ENCODE measurements around the gene EXOC3.
"Not testable (repeated sequence)": the region's sequence is repeated elsewhere in the genome, so short reads cannot be mapped to it uniquely, and the experiment has no call there.

EXOC3 gene

GRCh38 chr5:406041-406440, 36.9 kb upstream of the EXOC3 start:
- DNase-seq (ENCODE audit: extremely low spot score, insufficient read length, low read depth) (no peak), FAIRE-seq (no peak)

GRCh38 chr5:407051-407450, 35.9 kb upstream of the EXOC3 start:
- DNase-seq (ENCODE audit: extremely low spot score, insufficient read length, low read depth) (no peak), FAIRE-seq (no peak)

- DNase-seq (ENCODE audit: extremely low spot score, insufficient read length, low read depth) (no peak), FAIRE-seq (no peak)
Observed at GRCh38 chr5:407801-408268, 35.1 kb upstream of the EXOC3 start.

DNA sequence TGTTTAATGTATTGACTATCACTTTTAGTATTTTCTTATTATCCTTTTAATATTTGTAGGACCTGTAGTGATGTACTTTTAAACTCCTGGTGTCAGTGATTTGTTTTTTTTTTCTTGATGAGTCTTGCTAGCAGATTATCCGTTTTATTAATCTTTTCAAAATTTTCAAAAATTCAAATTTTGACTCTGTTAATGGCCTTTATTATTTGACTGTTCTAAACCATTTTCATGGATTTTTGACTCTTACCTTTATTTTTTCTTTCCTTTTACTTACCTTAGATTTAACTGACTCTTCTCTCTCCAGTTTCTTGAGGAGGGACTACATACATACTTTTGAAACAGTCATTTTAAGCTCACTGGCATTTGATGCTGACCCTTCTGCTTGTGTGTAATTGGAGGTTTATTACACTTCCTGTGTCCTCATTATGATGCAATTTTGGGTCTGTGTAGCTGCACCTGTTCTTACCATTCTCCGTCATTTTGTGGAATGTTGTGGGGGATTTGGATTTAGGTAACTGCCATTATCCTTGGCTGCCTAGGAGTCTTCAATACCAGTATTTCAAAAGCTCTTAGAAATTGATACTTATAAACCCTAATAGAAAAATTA, 32.0 kb upstream of the EXOC3 start:
- no peak for DNase-seq (ENCODE audit: extremely low spot score, insufficient read length, low read depth)

DNA sequence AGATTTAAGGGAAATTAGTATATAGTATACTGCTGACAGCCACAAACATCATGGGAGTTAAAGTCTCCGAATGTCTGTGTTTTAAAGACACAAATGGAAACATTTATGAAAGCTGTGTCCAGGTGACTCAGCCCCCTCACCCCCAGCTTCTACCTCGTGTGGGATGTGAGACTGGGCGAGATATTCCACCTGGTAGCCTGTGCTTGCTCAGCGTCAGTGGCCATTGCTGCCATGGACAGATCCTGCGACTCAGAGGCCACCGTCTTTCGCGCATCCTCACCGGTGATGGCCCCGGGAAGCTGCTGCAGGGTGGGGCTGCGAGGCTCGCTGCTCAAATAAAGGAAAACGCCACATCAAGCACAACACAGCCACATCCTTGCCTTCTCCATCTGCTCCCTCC, 31.2 kb upstream of the EXOC3 start:
- FAIRE-seq (no peak), DNase-seq (ENCODE audit: extremely low spot score, insufficient read length, low read depth) (no peak)

More for the DNA sequence above, 32.0 kb upstream of the EXOC3 start:
- no peak for FAIRE-seq

- DNase-seq (ENCODE audit: extremely low spot score, insufficient read length, low read depth); FAIRE-seq: not testable (repeated sequence)
Observed at GRCh38 chr5:414991-415927, 27.7 kb upstream of the EXOC3 start.

GRCh38 chr5:415928-416635, 26.9 kb upstream of the EXOC3 start:
- no peak for FAIRE-seq
- no peak for DNase-seq (ENCODE audit: extremely low spot score, insufficient read length, low read depth)

GRCh38 chr5:416636-416960, 26.4 kb upstream of the EXOC3 start:
- FAIRE-seq: no peak
- DNase-seq (ENCODE audit: extremely low spot score, insufficient read length, low read depth): no peak

- DNase-seq (ENCODE audit: extremely low spot score, insufficient read length, low read depth) (no peak), FAIRE-seq (no peak)
Observed at GRCh38 chr5:417301-418161, 25.4 kb upstream of the EXOC3 start.

GRCh38 chr5:418162-419121, 24.5 kb upstream of the EXOC3 start:
- no peak for FAIRE-seq
- no peak for DNase-seq (ENCODE audit: extremely low spot score, insufficient read length, low read depth)

DNA sequence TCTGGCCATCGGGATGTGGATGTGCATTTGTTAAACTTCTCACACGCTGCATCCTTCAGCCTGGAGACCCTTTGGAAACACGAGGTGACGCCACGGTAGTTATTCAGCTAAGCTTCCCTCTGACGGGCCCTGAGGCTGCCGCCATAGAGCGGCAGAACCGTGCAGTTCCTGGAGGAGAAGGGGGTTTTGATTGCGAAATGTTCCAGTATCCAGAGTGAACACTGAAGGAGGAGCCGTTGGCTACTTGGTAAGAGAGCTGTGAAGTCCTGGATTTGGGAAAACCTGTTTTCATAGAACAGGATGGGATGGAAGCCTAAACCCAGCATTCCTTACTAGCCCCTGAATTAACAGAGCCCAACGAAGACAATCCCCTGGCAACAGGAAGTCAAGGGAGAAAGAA, 23.0 kb upstream of the EXOC3 start:
- FAIRE-seq: no peak
- DNase-seq (ENCODE audit: extremely low spot score, insufficient read length, low read depth): no peak

GRCh38 chr5:420632-421286, 22.2 kb upstream of the EXOC3 start:
- no peak for FAIRE-seq

DNA sequence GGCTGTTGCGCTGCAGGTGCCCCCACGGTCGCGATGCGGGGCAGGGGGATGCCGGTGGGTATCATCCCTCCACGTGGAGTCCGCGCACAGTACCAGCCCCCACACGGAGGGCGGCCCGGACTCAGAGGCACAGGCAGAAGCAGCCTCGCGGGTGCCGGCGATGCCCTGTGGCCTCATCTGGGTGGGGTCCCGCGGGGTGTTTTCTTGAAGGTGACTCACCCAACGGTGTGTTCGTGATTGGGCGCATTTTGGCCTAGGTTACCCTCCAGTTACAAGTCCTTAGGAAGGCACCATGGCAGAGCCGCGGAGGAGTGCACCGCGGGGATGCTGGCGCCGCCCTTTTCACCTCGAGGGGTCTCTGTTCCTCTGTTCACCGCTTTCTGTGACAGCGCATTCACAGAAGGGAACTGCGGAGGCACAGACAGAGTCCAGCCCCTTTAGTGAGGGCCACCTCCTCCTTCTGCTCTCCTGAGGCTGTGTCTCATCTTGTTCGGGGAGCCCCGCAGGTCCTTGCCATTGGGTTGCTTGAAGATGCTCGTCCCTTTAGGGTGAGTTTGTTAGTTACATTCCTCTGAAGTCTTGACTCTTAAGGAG, 21.6 kb upstream of the EXOC3 start:
- DNase-seq (ENCODE audit: extremely low spot score, insufficient read length, low read depth) (no peak), FAIRE-seq (no peak)

More at GRCh38 chr5:420632-421286, 22.2 kb upstream of the EXOC3 start:
- DNase-seq (ENCODE audit: extremely low spot score, insufficient read length, low read depth): no peak

DNA sequence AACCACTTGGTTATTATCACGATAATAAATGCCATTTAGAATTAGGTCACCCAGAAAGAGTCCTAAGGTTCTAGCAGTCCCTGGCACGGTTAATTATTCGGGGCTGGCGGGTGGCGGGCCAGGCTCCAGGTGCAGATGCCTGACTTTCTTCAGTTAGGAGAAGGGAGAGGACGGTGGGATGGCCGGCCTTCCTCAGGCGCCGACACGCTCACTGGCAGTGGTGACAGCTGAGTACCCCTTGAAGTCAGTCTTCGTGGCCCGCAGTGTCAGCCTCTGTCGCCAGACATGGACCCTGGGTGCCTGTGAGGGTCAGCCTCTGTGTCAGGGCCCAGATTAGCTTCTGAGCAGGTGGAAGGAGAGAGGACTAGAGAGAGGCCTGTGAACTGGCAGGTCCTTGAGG, 21.1 kb upstream of the EXOC3 start:
- no peak for FAIRE-seq
- DNase-seq (ENCODE audit: extremely low spot score, insufficient read length, low read depth): no peak

DNA sequence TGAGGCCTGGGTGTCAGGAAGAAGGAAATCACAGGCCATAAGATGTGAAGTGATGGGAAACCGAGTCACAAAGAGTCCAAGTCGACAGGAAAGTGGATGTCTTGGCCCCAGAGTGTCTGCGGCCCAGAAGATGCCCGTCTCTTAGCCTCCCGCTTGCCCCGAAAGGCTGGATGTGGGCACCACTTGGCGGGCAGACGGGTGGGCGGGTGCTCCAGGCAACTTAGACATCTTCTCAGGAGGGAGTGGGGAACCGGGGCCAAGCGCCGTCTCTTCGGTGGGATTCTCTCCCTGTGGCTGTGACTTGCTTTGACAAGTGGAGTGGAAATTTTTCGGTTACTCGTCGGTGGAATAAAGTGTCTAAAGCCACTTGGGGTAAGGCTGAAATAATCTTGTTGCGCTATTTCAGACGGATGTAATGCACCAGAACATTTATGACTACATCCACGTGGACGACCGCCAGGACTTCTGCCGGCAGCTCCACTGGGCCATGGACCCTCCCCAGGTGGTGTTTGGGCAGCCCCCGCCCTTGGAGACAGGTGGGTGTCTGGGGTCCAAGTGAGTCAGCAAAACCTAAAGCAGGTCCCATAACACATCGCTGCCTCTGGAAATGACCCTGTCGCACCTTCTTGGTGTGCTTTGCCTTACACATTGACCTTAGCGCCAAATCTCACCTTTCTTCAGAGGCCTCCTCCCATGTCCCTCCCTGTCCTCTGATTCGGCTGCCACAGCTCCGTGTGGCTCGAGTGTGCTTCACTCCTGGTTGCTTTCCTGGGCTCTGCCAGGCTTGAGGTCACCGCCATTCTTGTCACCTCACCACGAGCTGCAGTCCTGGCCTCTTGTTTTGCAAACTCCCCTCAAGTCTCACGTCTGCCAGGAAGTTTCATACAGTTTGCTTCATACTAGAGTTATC, 20.4 kb upstream of the EXOC3 start:
- DNase-seq (ENCODE audit: extremely low spot score, insufficient read length, low read depth) (no peak), FAIRE-seq (no peak)

- no peak for FAIRE-seq
Observed at GRCh38 chr5:423233-423565, 19.8 kb upstream of the EXOC3 start.

GRCh38 chr5:423626-424261, 19.2 kb upstream of the EXOC3 start:
- DNase-seq (ENCODE audit: extremely low spot score, insufficient read length, low read depth): no peak
- FAIRE-seq: no peak

More at GRCh38 chr5:423233-423565, 19.8 kb upstream of the EXOC3 start:
- no peak for DNase-seq (ENCODE audit: extremely low spot score, insufficient read length, low read depth)
